PFSK-1 (cell line): Measurements from ENCODE around the gene TTLL11.

Source experiments
- POLR2AphosphoS5 ChIP-seq: IDR thresholded peaks from 2 replicates; pipeline ENCODE4 v1.6.1; 2012; ENCODE audit warnings: low read depth, mild to moderate bottlenecking, control low read depth, low read length, moderate library complexity
- SIN3A ChIP-seq: IDR thresholded peaks from 2 replicates; pipeline ENCODE4 v1.6.1; 2012; ENCODE audit warnings: mild to moderate bottlenecking, low read length, moderate library complexity, borderline replicate concordance; ENCODE audit not compliant: insufficient read depth

DNA sequence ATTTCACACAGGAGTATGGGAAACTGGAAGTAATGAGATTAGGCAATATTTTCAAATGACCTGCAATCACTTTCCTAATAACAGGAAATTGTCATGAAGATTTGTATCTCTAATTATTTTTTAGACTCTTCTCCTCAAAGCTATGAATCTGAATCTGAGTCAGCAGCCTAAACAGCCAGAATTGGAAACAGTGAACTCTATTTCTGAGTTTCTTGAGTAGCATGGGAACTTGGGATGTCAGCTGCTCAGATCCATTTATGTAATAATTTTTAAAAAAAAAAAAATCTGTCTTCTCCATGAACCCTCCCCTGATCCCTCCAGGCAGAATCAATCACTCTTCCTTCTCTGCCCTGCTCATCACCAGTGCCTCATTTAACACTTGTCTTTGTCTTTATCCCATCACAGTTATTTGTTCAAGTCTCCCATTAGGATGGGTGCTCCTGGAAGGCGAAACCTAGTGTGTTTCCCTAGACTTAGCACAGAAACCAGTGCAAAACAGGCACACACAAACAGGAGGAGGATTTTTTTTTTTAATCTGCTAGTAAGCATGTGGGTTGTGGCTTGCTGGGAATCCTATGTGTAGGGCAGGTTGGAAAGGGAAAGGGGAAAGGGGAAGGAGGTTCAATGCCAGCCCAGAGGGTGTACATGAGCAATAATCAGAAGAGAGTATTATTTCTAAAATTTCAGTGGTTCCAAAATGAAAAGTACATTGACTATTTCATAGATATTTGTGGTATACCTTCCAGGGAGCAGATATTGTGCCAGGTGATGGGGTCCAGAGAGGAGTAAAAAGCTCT lies 186.8 kb downstream of the TTLL11 start:
- no peak for TF ChIP-seq SIN3A
- no peak for TF ChIP-seq POLR2AphosphoS5
